Measurements from ENCODE around the gene ZKSCAN5. TPM values are rescaled to one million over a fixed set of nuclear protein-coding genes. Genes with fewer than 3 reads are reported as not detected.

ZKSCAN5 gene
- total RNA-seq, 1 experiment from 2014 or later = 13.3 TPM

DNA sequence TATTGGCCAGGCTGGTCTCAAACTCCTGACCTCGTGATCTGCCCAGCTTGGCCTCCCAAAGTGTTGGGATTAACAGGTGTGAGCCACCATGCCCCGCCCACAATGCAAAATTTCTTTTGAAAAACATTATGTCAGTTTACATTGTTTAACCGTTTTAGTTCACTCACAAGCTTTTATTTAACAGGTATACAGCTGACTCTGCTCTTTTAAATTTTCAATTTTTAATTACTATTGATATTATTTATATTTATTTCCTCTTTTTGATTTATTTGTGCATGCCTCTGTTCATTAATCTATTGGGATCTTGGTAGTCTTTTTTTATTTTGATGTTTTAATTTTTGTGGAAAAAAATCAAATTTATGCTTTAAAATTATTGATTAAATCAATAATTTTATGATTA lies 16.9 kb downstream of the ZKSCAN5 start:
- no peak overlapping the region for H3K27ac ChIP-seq (ENCODE audit: low read depth, low read length, poor library complexity, severe bottlenecking)
- BruUV-seq (replicated peaks) = no TSS peak
- intact Hi-C loops (cut with micrococcal nuclease; ENCODE audit: unreplicated experiment) = no loop called here
- ChIA-PET POLR2A (ENCODE audit: low non-redundant PET) (no interaction called here), CTCF (interaction anchor here (0.6 kb wide), 1 partner anchor 53 kb away, joined by 8 read pairs; no protein-coding TSS in a partner anchor)
- peaks cover 24% of the 10 kb centered on the region for H3K36me3 ChIP-seq (ENCODE audit: insufficient read depth, low read length, poor library complexity, severe bottlenecking)
- no peaks in the 10 kb centered on the region for H3K4me1 ChIP-seq (ENCODE audit: insufficient read depth, low read length, poor library complexity, severe bottlenecking)
- no peaks in the 10 kb centered on the region for H3K9me3 ChIP-seq (ENCODE audit: low read depth, low read length, poor library complexity, severe bottlenecking)
- no peaks in the 10 kb centered on the region for H3K27me3 ChIP-seq (replicated peaks; ENCODE audit: insufficient read depth, low read depth, low read length, poor library complexity)
- H3K4me3 ChIP-seq (ENCODE audit: low read depth, low read length, poor library complexity, severe bottlenecking) = no peak overlapping the region
- no peak for DNase-seq (ENCODE audit: low spot score)
- no peak for TF ChIP-seq EZH2 (IDR thresholded peaks at IDR 0.05; ENCODE audit: borderline replicate concordance, low read depth, low read length, poor library complexity, severe bottlenecking)
- TF ChIP-seq CTCF (conservative IDR thresholded peaks at IDR 0.05; ENCODE audit: low read depth, low read length) = no peak

- intact Hi-C loops (cut with micrococcal nuclease; ENCODE audit: unreplicated experiment) = no loop called here
- Histone ChIP-seq H3K9me3 (ENCODE audit: low read depth, low read length, poor library complexity, severe bottlenecking) (peaks cover 16% of the 10 kb centered on the region), H3K4me3 (ENCODE audit: low read depth, low read length, poor library complexity, severe bottlenecking) (no peak overlapping the region), H3K27ac (ENCODE audit: low read depth, low read length, poor library complexity, severe bottlenecking) (no peak overlapping the region), H3K27me3 (replicated peaks; ENCODE audit: insufficient read depth, low read depth, low read length, poor library complexity) (no peaks in the 10 kb centered on the region), H3K36me3 (ENCODE audit: insufficient read depth, low read length, poor library complexity, severe bottlenecking) (peaks cover 39% of the 10 kb centered on the region), H3K4me1 (ENCODE audit: insufficient read depth, low read length, poor library complexity, severe bottlenecking) (no peaks in the 10 kb centered on the region)
- CTCF ChIA-PET = interaction anchor here (0.7 to 0.9 kb wide), 2 partner anchors 50 to 312 kb away, joined by 3 read pairs; no protein-coding TSS in a partner anchor
- POLR2A ChIA-PET (ENCODE audit: low non-redundant PET) = interaction anchor here (0.6 kb wide), 1 partner anchor 51 kb away, joined by 3 read pairs; no protein-coding TSS in a partner anchor
- TF ChIP-seq EZH2 (IDR thresholded peaks at IDR 0.05; ENCODE audit: borderline replicate concordance, low read depth, low read length, poor library complexity, severe bottlenecking) (no peak), CTCF (conservative IDR thresholded peaks at IDR 0.05; ENCODE audit: low read depth, low read length) (peak; percentile 46)
- DNase-seq (ENCODE audit: low spot score) = no peak
- BruUV-seq (replicated peaks) = no TSS peak
Measured at GRCh38 chr7:99525713-99526440, 21.4 kb downstream of the ZKSCAN5 start.

DNA sequence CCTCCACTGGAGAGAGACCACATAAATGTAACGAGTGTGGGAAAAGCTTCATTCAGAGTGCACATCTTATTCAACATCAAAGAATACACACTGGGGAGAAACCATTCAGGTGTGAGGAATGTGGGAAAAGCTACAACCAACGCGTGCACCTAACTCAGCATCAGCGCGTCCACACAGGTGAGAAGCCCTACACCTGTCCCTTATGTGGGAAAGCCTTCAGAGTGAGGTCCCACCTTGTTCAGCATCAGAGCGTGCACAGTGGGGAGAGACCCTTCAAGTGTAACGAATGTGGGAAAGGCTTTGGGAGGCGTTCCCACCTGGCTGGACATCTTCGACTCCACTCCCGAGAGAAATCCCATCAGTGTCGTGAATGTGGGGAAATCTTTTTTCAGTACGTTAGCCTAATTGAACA lies 26.9 kb downstream of the ZKSCAN5 start:
- H3K27ac ChIP-seq (ENCODE audit: low read depth, low read length, poor library complexity, severe bottlenecking) = no peak overlapping the region
- peaks cover 46% of the 10 kb centered on the region for H3K36me3 ChIP-seq (ENCODE audit: insufficient read depth, low read length, poor library complexity, severe bottlenecking)
- no peaks in the 10 kb centered on the region for H3K4me1 ChIP-seq (ENCODE audit: insufficient read depth, low read length, poor library complexity, severe bottlenecking)
- POLR2A ChIA-PET (ENCODE audit: low non-redundant PET) = no interaction called here
- CTCF ChIA-PET = interaction anchor here (0.6 kb wide), 1 partner anchor 60 kb away, joined by 7 read pairs; no protein-coding TSS in a partner anchor
- TF ChIP-seq EZH2 (IDR thresholded peaks at IDR 0.05; ENCODE audit: borderline replicate concordance, low read depth, low read length, poor library complexity, severe bottlenecking) (no peak), CTCF (conservative IDR thresholded peaks at IDR 0.05; ENCODE audit: low read depth, low read length) (no peak)
- BruUV-seq (replicated peaks) = no TSS peak
- intact Hi-C loops (cut with micrococcal nuclease; ENCODE audit: unreplicated experiment) = no loop called here
- H3K9me3 ChIP-seq (ENCODE audit: low read depth, low read length, poor library complexity, severe bottlenecking) = peaks cover 50% of the 10 kb centered on the region
- no peaks in the 10 kb centered on the region for H3K27me3 ChIP-seq (replicated peaks; ENCODE audit: insufficient read depth, low read depth, low read length, poor library complexity)
- no peak overlapping the region for H3K4me3 ChIP-seq (ENCODE audit: low read depth, low read length, poor library complexity, severe bottlenecking)
- no peak for DNase-seq (ENCODE audit: low spot score)

Measured in A673 (cell line).